ENCODE results near the gene LCE1F. TPM values are rescaled to one million over a fixed set of nuclear protein-coding genes. Genes with fewer than 3 reads are reported as not detected.

The LCE1F gene
- total RNA-seq, 1 donor from 2014 or later = not detected

DNA sequence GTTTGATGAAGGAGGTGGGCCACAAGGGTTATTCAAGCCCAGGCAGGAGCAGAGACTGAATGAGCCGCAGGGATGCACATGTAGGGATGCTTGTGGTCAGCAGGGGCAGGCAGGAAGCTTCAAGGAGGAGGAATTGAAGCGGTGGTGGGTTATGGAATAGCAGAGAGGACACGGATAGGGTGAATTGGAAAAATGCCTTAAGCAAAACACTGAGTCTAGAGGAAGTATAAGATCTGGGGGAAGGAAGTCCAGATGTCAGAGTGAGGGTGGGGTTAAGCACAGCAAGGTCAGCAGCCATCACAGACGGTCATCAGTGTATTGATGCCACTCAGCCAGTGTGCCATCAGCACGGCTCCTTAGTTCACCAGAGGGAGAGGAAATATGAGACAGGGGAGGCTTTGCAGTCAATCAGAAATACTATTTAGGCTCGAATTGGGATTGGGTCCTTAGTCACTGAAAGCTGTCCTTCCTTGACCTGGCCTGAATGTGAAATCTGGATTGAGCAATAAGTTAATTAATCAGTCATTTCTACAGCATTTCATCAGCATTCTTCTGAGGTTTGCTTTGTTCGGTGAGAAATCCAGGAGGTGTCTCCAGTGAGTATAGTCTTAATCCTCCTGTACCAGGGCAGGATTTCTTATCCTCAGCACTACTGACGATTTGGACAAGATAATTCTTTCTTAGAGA lies 6.0 kb upstream of the LCE1F start:
- H3K36me3 ChIP-seq = no peaks in the 10 kb centered on the region
- peaks cover 32% of the 10 kb centered on the region for H3K9me3 ChIP-seq (ENCODE audit: low read depth)
- Mint-ChIP-seq H3K27ac (no peak overlapping the region), H3K4me1 (no peaks in the 10 kb centered on the region), H3K9me3 (peaks cover 21% of the 10 kb centered on the region), H3K4me3 (no peak overlapping the region), H3K27me3 (ENCODE audit: insufficient read depth, low read depth) (peaks cover 5% of the 10 kb centered on the region), H3K36me3 (no peaks in the 10 kb centered on the region)
- no peaks in the 10 kb centered on the region for H3K4me1 ChIP-seq
- no peak overlapping the region for H3K9ac ChIP-seq
- no peak overlapping the region for H2AFZ ChIP-seq (replicated peaks)
- DNase-seq (ENCODE audit: low spot score) = no peak
- TF ChIP-seq, protein P1, sequence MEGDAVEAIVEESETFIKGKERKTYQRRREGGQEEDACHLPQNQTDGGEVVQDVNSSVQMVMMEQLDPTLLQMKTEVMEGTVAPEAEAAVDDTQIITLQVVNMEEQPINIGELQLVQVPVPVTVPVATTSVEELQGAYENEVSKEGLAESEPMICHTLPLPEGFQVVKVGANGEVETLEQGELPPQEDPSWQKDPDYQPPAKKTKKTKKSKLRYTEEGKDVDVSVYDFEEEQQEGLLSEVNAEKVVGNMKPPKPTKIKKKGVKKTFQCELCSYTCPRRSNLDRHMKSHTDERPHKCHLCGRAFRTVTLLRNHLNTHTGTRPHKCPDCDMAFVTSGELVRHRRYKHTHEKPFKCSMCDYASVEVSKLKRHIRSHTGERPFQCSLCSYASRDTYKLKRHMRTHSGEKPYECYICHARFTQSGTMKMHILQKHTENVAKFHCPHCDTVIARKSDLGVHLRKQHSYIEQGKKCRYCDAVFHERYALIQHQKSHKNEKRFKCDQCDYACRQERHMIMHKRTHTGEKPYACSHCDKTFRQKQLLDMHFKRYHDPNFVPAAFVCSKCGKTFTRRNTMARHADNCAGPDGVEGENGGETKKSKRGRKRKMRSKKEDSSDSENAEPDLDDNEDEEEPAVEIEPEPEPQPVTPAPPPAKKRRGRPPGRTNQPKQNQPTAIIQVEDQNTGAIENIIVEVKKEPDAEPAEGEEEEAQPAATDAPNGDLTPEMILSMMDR (IDR thresholded peaks at IDR 0.05) = no peak
- TF ChIP-seq EZH2 (IDR thresholded peaks at IDR 0.05) = no peak
- no peak for TF ChIP-seq EZH2phosphoT487 (IDR thresholded peaks at IDR 0.05)
- H3K4me2 ChIP-seq = no peak overlapping the region
- no peaks in the 10 kb centered on the region for H3K79me2 ChIP-seq (ENCODE audit: low read depth)
- no peaks in the 10 kb centered on the region for H3F3A ChIP-seq (ENCODE audit: low read depth)
- no peak overlapping the region for H3K4me3 ChIP-seq
- no peaks in the 10 kb centered on the region for H4K20me1 ChIP-seq (ENCODE audit: low read depth)
- no peak overlapping the region for H3K27ac ChIP-seq
- no peaks in the 10 kb centered on the region for H3K27me3 ChIP-seq

DNA sequence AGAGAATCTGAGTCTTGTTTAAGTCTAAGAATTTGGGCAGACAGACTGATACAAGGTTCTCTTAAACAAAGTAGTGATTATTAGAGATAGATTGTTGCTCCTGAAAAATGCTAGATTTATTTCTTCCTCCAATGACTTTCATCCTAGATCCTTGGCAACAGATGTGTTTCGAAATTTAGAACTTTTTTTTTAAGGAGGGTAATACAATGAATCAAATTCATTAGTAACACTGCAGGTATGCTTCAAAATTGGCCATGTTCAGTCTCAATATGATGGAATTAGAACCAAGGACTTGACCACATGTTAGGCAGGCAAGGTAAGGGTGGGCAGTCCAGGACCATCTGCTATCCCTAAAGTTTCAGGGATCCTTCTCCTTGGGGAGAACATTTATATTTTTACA lies 4.5 kb upstream of the LCE1F start:
- Histone ChIP-seq H3K4me1 (no peaks in the 10 kb centered on the region), H3K4me3 (no peak overlapping the region), H3K27me3 (no peaks in the 10 kb centered on the region), H4K20me1 (ENCODE audit: low read depth) (no peaks in the 10 kb centered on the region), H3K27ac (no peak overlapping the region), H3K79me2 (ENCODE audit: low read depth) (no peaks in the 10 kb centered on the region), H3K9ac (no peak overlapping the region), H3K36me3 (no peaks in the 10 kb centered on the region), H3K4me2 (no peak overlapping the region), H2AFZ (replicated peaks) (no peak overlapping the region), H3F3A (ENCODE audit: low read depth) (no peaks in the 10 kb centered on the region), H3K9me3 (ENCODE audit: low read depth) (peaks cover 41% of the 10 kb centered on the region)
- Mint-ChIP-seq H3K27ac (no peak overlapping the region), H3K4me3 (no peak overlapping the region), H3K27me3 (ENCODE audit: insufficient read depth, low read depth) (peaks cover 5% of the 10 kb centered on the region), H3K4me1 (no peaks in the 10 kb centered on the region), H3K9me3 (peaks cover 19% of the 10 kb centered on the region), H3K36me3 (no peaks in the 10 kb centered on the region)
- TF ChIP-seq EZH2 (IDR thresholded peaks at IDR 0.05) (no peak), EZH2phosphoT487 (IDR thresholded peaks at IDR 0.05) (no peak)
- TF ChIP-seq, protein P1 (IDR thresholded peaks at IDR 0.05) = no peak
- DNase-seq (ENCODE audit: low spot score) = no peak

DNA sequence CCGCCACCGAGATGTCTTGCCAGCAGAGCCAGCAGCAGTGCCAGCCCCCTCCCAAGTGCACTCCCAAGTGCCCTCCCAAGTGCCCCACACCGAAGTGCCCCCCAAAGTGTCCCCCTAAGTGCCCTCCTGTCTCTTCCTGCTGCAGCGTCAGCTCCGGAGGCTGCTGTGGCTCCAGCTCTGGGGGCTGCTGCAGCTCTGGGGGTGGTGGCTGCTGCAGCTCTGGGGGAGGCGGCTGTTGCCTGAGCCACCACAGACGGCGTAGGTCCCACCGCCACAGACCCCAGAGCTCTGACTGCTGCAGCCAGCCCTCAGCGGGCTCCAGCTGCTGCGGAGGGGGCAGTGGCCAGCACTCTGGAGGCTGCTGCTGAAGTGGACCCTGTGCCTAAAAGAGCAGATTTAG lies 1.4 kb downstream of the LCE1F start:
- no peak overlapping the region for H2AFZ ChIP-seq (replicated peaks)
- DNase-seq (ENCODE audit: low spot score) = no peak
- H3K9me3 ChIP-seq (ENCODE audit: low read depth) = peaks cover 24% of the 10 kb centered on the region
- no peak overlapping the region for H3K4me2 ChIP-seq
- no peaks in the 10 kb centered on the region for H3F3A ChIP-seq (ENCODE audit: low read depth)
- H3K27me3 ChIP-seq = no peaks in the 10 kb centered on the region
- Mint-ChIP-seq H3K9me3 (peaks cover 33% of the 10 kb centered on the region), H3K36me3 (no peaks in the 10 kb centered on the region), H3K27ac (no peak overlapping the region), H3K4me1 (no peaks in the 10 kb centered on the region), H3K4me3 (no peak overlapping the region), H3K27me3 (ENCODE audit: insufficient read depth, low read depth) (peaks cover 5% of the 10 kb centered on the region)
- H3K4me1 ChIP-seq = no peaks in the 10 kb centered on the region
- no peak overlapping the region for H3K27ac ChIP-seq
- no peaks in the 10 kb centered on the region for H3K79me2 ChIP-seq (ENCODE audit: low read depth)
- H3K36me3 ChIP-seq = no peaks in the 10 kb centered on the region
- no peaks in the 10 kb centered on the region for H4K20me1 ChIP-seq (ENCODE audit: low read depth)
- H3K4me3 ChIP-seq = no peak overlapping the region
- no peak overlapping the region for H3K9ac ChIP-seq
- TF ChIP-seq, protein P1 (IDR thresholded peaks at IDR 0.05) = no peak
- TF ChIP-seq EZH2phosphoT487 (IDR thresholded peaks at IDR 0.05) (no peak), EZH2 (IDR thresholded peaks at IDR 0.05) (no peak)

All from neural progenitor cell (in vitro differentiated cells).